Ectodermal cell (in vitro differentiated cells): ENCODE measurements around the gene TMEM86A.

ENCODE experiments used
- H3K27ac ChIP-seq: 2 replicates; pipeline ENCODE4 v1.7.0; 2013; ENCODE audit warnings: mild to moderate bottlenecking, low read depth, low read length; ENCODE audit not compliant: insufficient read depth, poor library complexity, severe bottlenecking
- H3K27me3 ChIP-seq: 2 replicates; pipeline ENCODE4 v1.7.0; 2013; ENCODE audit warnings: mild to moderate bottlenecking, low read length; ENCODE audit not compliant: insufficient read depth, control insufficient read depth, poor library complexity, severe bottlenecking
- H3K36me3 ChIP-seq: one replicate; pipeline ENCODE4 v1.7.0; 2013; ENCODE audit warnings: low read length; ENCODE audit not compliant: control insufficient read depth, insufficient read depth
- H3K4me1 ChIP-seq: one replicate; pipeline ENCODE4 v1.7.0; 2013; ENCODE audit warnings: low read length; ENCODE audit not compliant: control insufficient read depth, insufficient read depth
- H3K4me3 ChIP-seq: 2 replicates; pipeline ENCODE4 v1.7.0; 2013; ENCODE audit warnings: low read depth, low read length, control low read depth; ENCODE audit not compliant: insufficient read depth
- H3K9me3 ChIP-seq: 2 replicates; pipeline ENCODE4 v1.7.0; 2013; ENCODE audit warnings: mild to moderate bottlenecking, low read length, moderate library complexity; ENCODE audit not compliant: control insufficient read depth
- WGBS, 2 experiments: methylation state at CpG; one replicate each; pipeline ENCODE4 v1.1.7; 2013; ENCODE audit warnings: missing lambda C conversion rate in 2 of 2; 5-methylcytosine and 5-hydroxymethylcytosine counted together

The TMEM86A gene

DNA sequence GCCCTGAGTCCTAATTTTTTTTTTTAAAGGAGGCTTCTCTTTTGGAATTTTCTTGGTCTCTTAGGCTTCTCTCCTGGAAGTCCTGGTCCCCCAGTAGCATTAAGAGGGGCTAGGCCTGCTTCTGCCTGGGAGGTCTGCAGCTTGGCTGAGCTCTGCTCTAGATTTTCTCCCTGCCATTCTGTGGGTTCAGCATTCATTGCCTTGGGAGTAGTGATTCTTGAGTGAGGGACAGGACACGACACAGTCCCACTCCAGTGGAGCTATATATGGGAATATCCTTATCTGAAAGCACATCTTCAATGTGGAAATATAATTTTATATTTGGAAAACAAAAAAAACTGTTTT lies 23.7 kb downstream of the TMEM86A start:
- WGBS, 2 experiments = 33% methylated on average over 1 of the region's 1 CpG; no CpG with 5 or more reads in 1 of the 2 experiments
- H3K36me3 ChIP-seq = no peaks in the 10 kb centered on the region
- H3K27ac ChIP-seq = no peak overlapping the region
- H3K4me3 ChIP-seq = no peak overlapping the region
- H3K27me3 ChIP-seq = peaks cover 16% of the 10 kb centered on the region
- no peaks in the 10 kb centered on the region for H3K9me3 ChIP-seq
- peaks cover 6% of the 10 kb centered on the region for H3K4me1 ChIP-seq

DNA sequence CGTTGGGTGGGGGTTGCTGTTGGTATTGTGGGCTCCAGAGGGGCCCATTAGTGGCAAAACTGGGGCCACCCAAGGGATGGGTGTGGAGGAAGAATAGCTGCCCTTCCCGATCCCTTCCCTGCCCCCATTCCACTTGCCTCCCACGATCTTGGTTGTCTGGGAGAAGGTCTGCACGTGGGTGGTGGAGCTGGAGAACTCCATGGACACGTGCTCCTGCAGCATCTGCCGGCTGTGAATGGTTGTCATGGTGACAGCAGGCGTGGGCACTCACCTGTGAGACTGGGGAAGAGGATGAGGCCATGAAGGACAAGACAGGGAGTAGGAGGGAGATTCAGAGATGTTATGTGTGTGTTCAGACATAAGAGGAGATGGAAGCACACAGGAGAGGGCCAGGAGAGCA lies 25.4 kb downstream of the TMEM86A start:
- Histone ChIP-seq H3K36me3 (no peaks in the 10 kb centered on the region), H3K27ac (no peak overlapping the region), H3K4me1 (peaks cover 6% of the 10 kb centered on the region), H3K4me3 (no peak overlapping the region), H3K27me3 (peaks cover 13% of the 10 kb centered on the region), H3K9me3 (no peaks in the 10 kb centered on the region)
- 54 to 62% methylated on average over 7 of the region's 7 CpGs for WGBS, 2 experiments

DNA sequence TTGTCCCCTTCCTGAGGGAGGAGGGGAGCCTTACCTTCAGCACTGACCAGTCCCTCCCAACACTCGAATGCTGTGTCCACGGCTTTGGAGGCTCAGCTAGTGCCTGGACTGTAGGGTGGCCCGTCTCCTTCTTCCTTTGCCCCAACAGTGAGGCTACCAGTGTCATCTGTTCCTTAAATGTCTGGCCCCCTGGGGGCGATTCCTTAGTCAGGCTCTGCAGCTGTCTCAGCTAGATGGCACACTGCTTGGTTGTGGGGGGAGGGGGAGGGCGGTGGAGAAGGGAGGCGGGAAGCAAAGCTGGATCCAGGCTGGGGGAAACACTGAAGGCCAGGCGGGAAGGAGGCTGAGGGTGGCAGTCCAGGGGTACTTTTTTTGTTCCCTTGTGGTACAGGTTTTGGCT lies 27.5 kb downstream of the TMEM86A start, which contains the start of gene IGSF22:
Gene IGSF22 (minus strand): TSS at position 149 of the 400 bp plus-strand sequence. CDS start 1,952 bp downstream, outside the sequence.
- H3K4me1 ChIP-seq = peaks cover 6% of the 10 kb centered on the region
- 24 to 37% methylated on average over 7 of the region's 7 CpGs for WGBS, 2 experiments
- peaks cover 5% of the 10 kb centered on the region for H3K27me3 ChIP-seq
- H3K4me3 ChIP-seq = no peak within 1 kb of the TSS
- no peak within 1 kb of the TSS for H3K27ac ChIP-seq
- no peaks in the 10 kb centered on the region for H3K9me3 ChIP-seq
- H3K36me3 ChIP-seq = no peaks in the 10 kb centered on the region

DNA sequence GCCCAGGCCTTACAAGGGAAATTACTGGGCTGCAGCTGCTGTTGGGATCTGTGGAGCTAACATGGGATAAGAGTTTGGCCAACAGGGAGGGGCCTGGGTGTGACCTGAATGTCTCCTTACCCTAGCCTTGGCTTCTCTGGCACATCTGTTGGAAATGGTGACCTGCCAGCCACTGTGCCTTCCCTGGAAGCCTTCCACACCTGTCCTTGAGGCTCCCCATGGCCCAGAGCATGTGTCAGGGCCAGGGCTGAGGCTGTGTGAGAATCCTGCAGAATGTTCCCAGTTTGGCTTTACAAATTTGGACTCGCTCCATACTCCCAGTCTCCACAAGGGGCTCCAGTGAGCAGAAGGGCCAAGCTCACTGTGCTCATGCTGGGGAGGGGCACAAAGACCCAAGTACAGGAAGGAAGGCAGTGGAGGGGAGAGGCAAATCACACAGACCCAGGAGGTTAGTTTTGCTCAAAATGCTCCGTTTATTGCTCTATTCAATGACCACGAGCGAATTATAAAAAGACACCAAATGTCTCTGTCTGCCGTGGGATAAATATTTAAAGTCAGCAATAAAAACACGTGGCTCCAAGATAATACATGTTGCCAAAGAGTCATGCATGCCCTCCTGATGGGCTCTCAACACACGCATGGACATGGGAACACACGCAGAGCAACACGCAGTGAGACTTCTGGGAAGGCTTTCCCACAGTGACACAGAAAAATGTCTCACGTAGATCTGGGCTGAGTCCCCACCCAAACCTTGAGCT lies 29.1 kb downstream of the TMEM86A start:
- peaks cover 3% of the 10 kb centered on the region for H3K4me1 ChIP-seq
- no peak overlapping the region for H3K27ac ChIP-seq
- no peaks in the 10 kb centered on the region for H3K36me3 ChIP-seq
- H3K27me3 ChIP-seq = no peaks in the 10 kb centered on the region
- no peak overlapping the region for H3K4me3 ChIP-seq
- no peaks in the 10 kb centered on the region for H3K9me3 ChIP-seq
- WGBS, 2 experiments = 64 to 65% methylated on average over 10 of the region's 10 CpGs

DNA sequence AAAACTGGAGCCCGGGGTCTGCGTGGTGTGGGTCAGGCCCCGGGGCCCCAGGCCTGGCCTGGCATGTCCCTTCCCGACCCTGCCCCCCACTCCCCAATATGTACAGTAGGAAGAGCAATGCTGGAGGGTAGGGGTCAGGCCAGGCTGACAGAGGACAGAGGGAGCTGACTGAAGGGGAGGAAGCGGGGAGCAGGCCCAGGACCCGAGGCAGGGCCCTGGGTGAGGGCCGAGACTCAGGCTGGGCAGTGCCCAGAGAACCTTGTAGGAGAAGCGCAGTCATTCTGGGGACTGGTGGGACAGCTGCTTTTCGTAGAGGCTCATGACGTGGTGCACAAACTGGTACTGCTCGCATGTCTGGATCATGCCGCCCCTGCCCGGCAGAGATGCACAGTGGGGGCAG lies 30.1 kb downstream of the TMEM86A start:
- H3K27me3 ChIP-seq = no peaks in the 10 kb centered on the region
- H3K4me1 ChIP-seq = peaks cover 3% of the 10 kb centered on the region
- no peaks in the 10 kb centered on the region for H3K36me3 ChIP-seq
- no peak overlapping the region for H3K4me3 ChIP-seq
- no peak overlapping the region for H3K27ac ChIP-seq
- H3K9me3 ChIP-seq = no peaks in the 10 kb centered on the region
- 92 to 93% methylated on average over 13 of the region's 13 CpGs for WGBS, 2 experiments

DNA sequence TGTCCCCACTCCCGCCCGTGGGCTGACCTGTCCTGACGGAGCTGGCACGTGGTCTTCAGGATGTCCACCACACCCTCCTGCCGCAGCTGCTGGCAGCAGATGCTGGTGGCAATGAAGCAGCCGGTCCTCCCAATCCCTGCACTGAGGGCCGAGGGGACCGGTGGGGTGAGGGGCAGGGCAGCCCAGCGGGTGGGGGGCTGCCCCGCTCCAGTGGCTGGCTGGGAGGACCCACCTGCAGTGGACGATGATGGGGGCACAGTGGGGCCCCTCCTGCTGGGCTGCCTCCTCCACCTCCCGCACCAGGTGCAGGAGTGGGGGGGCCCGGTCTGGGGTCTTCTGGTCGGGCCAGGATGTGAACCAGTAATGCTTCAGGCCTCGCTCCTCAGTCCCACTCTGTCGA lies 30.8 kb downstream of the TMEM86A start:
- Histone ChIP-seq H3K4me1 (no peaks in the 10 kb centered on the region), H3K27me3 (no peaks in the 10 kb centered on the region), H3K27ac (no peak overlapping the region), H3K9me3 (no peaks in the 10 kb centered on the region), H3K36me3 (no peaks in the 10 kb centered on the region), H3K4me3 (no peak overlapping the region)
- 92% methylated on average over 16 of the region's 16 CpGs for WGBS, 2 experiments

DNA sequence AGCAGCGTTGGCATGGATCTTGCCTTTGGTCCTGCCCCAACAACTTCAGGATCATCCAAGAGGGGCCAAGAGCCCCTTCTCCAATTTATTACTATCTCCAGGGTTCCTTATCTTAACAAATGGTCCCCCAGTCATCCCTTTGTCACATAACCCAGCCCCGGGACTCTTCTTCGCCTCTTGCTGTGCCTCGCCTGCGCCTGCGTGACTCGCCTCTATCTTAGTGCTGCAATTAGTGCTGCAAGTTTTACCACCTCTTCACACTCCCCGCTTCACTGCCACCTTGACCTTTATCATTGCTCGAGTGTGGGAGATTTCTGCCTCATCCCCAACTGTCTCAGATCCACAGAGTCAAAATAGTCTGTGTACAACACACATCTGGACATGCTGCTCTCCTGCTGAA lies 31.4 kb downstream of the TMEM86A start:
- Histone ChIP-seq H3K9me3 (no peaks in the 10 kb centered on the region), H3K4me3 (no peak overlapping the region), H3K27ac (no peak overlapping the region), H3K27me3 (no peaks in the 10 kb centered on the region), H3K4me1 (no peaks in the 10 kb centered on the region), H3K36me3 (no peaks in the 10 kb centered on the region)
- WGBS, 2 experiments = 94% methylated on average over 9 of the region's 9 CpGs

DNA sequence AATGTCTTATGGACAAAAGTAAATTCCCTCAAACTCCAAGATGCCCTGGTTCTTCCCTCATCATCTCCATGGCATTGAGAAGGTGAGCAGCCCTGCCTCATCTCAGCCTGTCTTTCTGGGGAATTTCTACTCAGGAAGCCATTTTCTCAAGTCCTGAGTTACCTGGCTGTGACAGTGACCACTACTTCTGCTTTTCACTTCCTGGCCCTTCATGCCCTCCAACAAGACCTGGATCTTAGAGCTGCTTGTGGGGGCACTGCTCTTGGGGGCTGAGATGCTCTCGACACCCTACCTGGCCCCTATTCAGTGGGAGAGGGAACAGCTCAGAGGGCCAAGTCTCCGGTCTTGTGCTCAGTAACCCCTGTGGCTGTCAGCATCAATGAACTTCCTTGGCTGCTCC lies 32.9 kb downstream of the TMEM86A start:
- H3K9me3 ChIP-seq = no peaks in the 10 kb centered on the region
- no peaks in the 10 kb centered on the region for H3K27me3 ChIP-seq
- H3K4me3 ChIP-seq = no peak overlapping the region
- no peaks in the 10 kb centered on the region for H3K36me3 ChIP-seq
- no peaks in the 10 kb centered on the region for H3K4me1 ChIP-seq
- no peak overlapping the region for H3K27ac ChIP-seq
- 91 to 92% methylated on average over 2 of the region's 2 CpGs for WGBS, 2 experiments

DNA sequence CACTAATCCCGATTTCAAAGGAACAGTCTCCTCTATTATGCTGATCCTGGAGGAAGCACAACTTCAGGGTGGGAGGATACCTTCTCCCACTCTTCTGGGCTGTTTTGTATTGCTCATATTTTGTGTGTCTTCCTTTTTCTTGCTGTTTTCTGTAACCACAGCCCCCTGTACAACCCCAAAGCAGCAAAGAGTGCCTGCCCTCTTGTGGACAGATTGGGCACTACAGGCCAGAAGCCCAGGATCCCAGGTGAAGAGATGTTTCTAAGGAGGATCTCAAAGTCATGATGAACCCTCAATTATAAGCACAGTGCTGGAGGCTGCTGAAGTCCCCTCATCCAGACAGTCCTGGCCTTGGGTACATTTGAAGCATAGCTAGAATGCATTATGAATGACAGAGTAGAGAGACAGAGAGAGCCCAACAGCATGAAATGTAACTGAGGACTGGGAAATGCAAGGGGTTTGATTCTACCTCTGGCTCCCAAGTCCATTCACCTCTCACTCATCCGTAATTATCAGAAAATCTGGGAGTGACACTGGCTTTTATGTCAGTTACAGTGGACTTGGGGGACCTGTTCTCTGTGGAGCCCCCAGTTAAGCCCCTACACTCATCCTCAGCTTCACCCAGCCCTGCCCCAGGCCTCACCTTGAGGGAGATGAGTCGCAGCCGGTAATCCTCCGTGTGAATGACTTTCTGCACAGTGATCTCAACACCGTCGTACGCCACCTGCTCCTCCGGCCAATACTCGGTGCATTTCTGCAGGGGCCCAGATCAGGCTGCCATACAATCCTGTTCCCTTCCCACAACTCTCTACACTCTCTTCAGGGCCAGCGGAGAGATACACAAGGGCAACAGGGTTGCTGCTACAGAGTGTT lies 33.6 kb downstream of the TMEM86A start:
- Histone ChIP-seq H3K27ac (no peak overlapping the region), H3K4me3 (no peak overlapping the region), H3K36me3 (no peaks in the 10 kb centered on the region), H3K4me1 (no peaks in the 10 kb centered on the region), H3K27me3 (no peaks in the 10 kb centered on the region), H3K9me3 (no peaks in the 10 kb centered on the region)
- 82 to 84% methylated on average over 11 of the region's 11 CpGs for WGBS, 2 experiments

DNA sequence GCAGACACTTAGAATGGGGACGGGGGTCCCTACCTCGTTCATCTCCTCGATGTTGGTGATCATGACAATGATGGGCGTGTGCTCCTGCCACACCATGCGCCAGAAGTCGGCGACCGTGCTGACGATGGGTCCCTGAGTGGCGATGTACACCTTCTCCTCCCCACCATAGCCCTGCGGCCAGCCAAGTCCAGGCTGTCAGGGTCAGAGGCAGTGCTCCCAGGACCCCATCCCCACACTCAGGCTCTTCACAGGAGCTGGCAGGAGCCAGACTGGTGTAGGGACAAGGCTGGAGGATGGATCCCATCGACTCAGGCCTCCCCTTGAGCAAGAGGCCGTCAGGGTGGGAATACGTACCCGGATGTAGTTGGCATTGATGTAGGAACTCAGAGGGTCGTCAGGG lies 34.6 kb downstream of the TMEM86A start:
- no peaks in the 10 kb centered on the region for H3K36me3 ChIP-seq
- no peak overlapping the region for H3K27ac ChIP-seq
- no peaks in the 10 kb centered on the region for H3K27me3 ChIP-seq
- H3K9me3 ChIP-seq = no peaks in the 10 kb centered on the region
- H3K4me1 ChIP-seq = no peaks in the 10 kb centered on the region
- 93 to 94% methylated on average over 16 of the region's 16 CpGs for WGBS, 2 experiments
- H3K4me3 ChIP-seq = no peak overlapping the region
